Muscle layer of colon (tissue), 2 donors: ENCODE data around the gene MTTP.
"Not testable (repeated sequence)": the region's sequence is repeated elsewhere in the genome, so short reads cannot be mapped to it uniquely, and the experiment has no call there.

ENCODE experiments used
- H3K27ac ChIP-seq: one replicate; pipeline ENCODE4 v1.7.0; 2013; ENCODE audit warnings: low read depth, mild to moderate bottlenecking, low read length, moderate library complexity
- H3K27me3 ChIP-seq, 2 donors: one replicate each; pipeline ENCODE4 v1.7.0; 2013; ENCODE audit warnings: low read length in 2 of 2, mild to moderate bottlenecking in 2 of 2; ENCODE audit not compliant: insufficient read depth in 2 of 2, control insufficient read depth in 1 of 2
- H3K36me3 ChIP-seq: one replicate; pipeline ENCODE4 v1.7.0; 2013; ENCODE audit warnings: mild to moderate bottlenecking, low read length; ENCODE audit not compliant: insufficient read depth
- H3K4me1 ChIP-seq: one replicate; pipeline ENCODE4 v1.7.0; 2013; ENCODE audit warnings: mild to moderate bottlenecking, low read length; ENCODE audit not compliant: insufficient read depth
- H3K4me3 ChIP-seq, 2 donors: one replicate each; pipeline ENCODE4 v1.7.0; 2013; ENCODE audit warnings: low read length in 2 of 2, low read depth in 1 of 2, mild to moderate bottlenecking in 1 of 2, moderate library complexity in 1 of 2
- H3K9ac ChIP-seq: one replicate; pipeline ENCODE4 v1.7.0; 2013; ENCODE audit warnings: low read length
- H3K9me3 ChIP-seq: one replicate; pipeline ENCODE4 v1.7.0; 2013; ENCODE audit warnings: mild to moderate bottlenecking, low read length
- donor health status: abdominal sarcoma.
- donor health status: Adenocarcinoma of cecum.

Gene MTTP

GRCh38 chr4:99574530-99575324 is at the start of gene MTTP:
Gene MTTP (plus strand): TSS chr4:99574824. CDS start chr4:99574910, 86 bp downstream.
- peaks cover 18% of the 10 kb centered on the region for H3K4me1 ChIP-seq
- no peak within 1 kb of the TSS for H3K4me3 ChIP-seq
- no peak within 1 kb of the TSS for H3K9ac ChIP-seq
- H3K36me3 ChIP-seq = no peaks in the 10 kb centered on the region
- no peak within 1 kb of the TSS for H3K27ac ChIP-seq
- no peaks in the 10 kb centered on the region for H3K9me3 ChIP-seq
- H3K27me3 ChIP-seq = no peaks in the 10 kb centered on the region

- H3K9ac ChIP-seq = no peak overlapping the region
- no peaks in the 10 kb centered on the region for H3K27me3 ChIP-seq
- no peak overlapping the region for H3K27ac ChIP-seq
- H3K4me1 ChIP-seq = peaks cover 11% of the 10 kb centered on the region
- H3K4me3 ChIP-seq = no peak overlapping the region
- no peaks in the 10 kb centered on the region for H3K36me3 ChIP-seq
- no peaks in the 10 kb centered on the region for H3K9me3 ChIP-seq
Observed at GRCh38 chr4:99529228-99529627, 45.4 kb upstream of the MTTP start.

GRCh38 chr4:99529956-99530355 is 44.7 kb upstream of the MTTP start:
- no peaks in the 10 kb centered on the region for H3K36me3 ChIP-seq
- H3K4me1 ChIP-seq = peaks cover 11% of the 10 kb centered on the region
- no peak overlapping the region for H3K9ac ChIP-seq
- no peaks in the 10 kb centered on the region for H3K27me3 ChIP-seq
- H3K27ac ChIP-seq = no peak overlapping the region
- H3K4me3 ChIP-seq = no peak overlapping the region
- no peaks in the 10 kb centered on the region for H3K9me3 ChIP-seq

- H3K9ac ChIP-seq, H3K4me3 ChIP-seq, H3K27me3 ChIP-seq, H3K4me1 ChIP-seq, H3K36me3 ChIP-seq, H3K9me3 ChIP-seq, H3K27ac ChIP-seq: not testable (repeated sequence)
Observed at GRCh38 chr4:99534699-99535098, 39.9 kb upstream of the MTTP start.

GRCh38 chr4:99536271-99536670 is 38.4 kb upstream of the MTTP start:
- Histone ChIP-seq H3K4me1 (no peaks in the 10 kb centered on the region), H3K9me3 (no peaks in the 10 kb centered on the region), H3K9ac (no peak overlapping the region), H3K4me3 (no peak overlapping the region), H3K27ac (no peak overlapping the region), H3K36me3 (no peaks in the 10 kb centered on the region), H3K27me3 (no peaks in the 10 kb centered on the region)

- no peak overlapping the region for H3K4me3 ChIP-seq
- H3K27me3 ChIP-seq = no peaks in the 10 kb centered on the region
- H3K9ac ChIP-seq = no peak overlapping the region
- no peaks in the 10 kb centered on the region for H3K36me3 ChIP-seq
- H3K27ac ChIP-seq = no peak overlapping the region
- no peaks in the 10 kb centered on the region for H3K4me1 ChIP-seq
- H3K9me3 ChIP-seq = no peaks in the 10 kb centered on the region
Observed at GRCh38 chr4:99536848-99537247, 37.8 kb upstream of the MTTP start.

- Histone ChIP-seq H3K4me3 (no peak overlapping the region), H3K27ac (no peak overlapping the region), H3K4me1 (no peaks in the 10 kb centered on the region), H3K9ac (no peak overlapping the region), H3K27me3 (no peaks in the 10 kb centered on the region), H3K9me3 (no peaks in the 10 kb centered on the region), H3K36me3 (no peaks in the 10 kb centered on the region)
Observed at GRCh38 chr4:99537674-99538073, 37.0 kb upstream of the MTTP start.

GRCh38 chr4:99540277-99540939 is 34.2 kb upstream of the MTTP start:
- H3K36me3 ChIP-seq = no peaks in the 10 kb centered on the region
- no peaks in the 10 kb centered on the region for H3K4me1 ChIP-seq
- H3K4me3 ChIP-seq = no peak overlapping the region
- no peaks in the 10 kb centered on the region for H3K27me3 ChIP-seq
- no peaks in the 10 kb centered on the region for H3K9me3 ChIP-seq
- no peak overlapping the region for H3K9ac ChIP-seq
- no peak overlapping the region for H3K27ac ChIP-seq

- H3K9me3 ChIP-seq = no peaks in the 10 kb centered on the region
- H3K4me1 ChIP-seq = no peaks in the 10 kb centered on the region
- H3K9ac ChIP-seq = no peak overlapping the region
- H3K27ac ChIP-seq = no peak overlapping the region
- no peak overlapping the region for H3K4me3 ChIP-seq
- H3K36me3 ChIP-seq = no peaks in the 10 kb centered on the region
- H3K27me3 ChIP-seq = no peaks in the 10 kb centered on the region
Observed at GRCh38 chr4:99552872-99553271, 21.8 kb upstream of the MTTP start.

- Histone ChIP-seq H3K9ac (peak within 1 kb of the TSS; percentile 79), H3K36me3 (no peaks in the 10 kb centered on the region), H3K4me1 (peaks cover 7% of the 10 kb centered on the region), H3K4me3 (peak within 1 kb of the TSS; percentile 45 to 79), H3K9me3 (no peaks in the 10 kb centered on the region), H3K27ac (peak within 1 kb of the TSS; percentile 88), H3K27me3 (no peaks in the 10 kb centered on the region)
Observed at GRCh38 chr4:99563310-99564186, 11.1 kb upstream of the MTTP start, which contains the start of gene TRMT10A. Gene TRMT10A (minus strand): TSS chr4:99564039. CDS start chr4:99559338, 4,701 bp downstream.

- H3K27ac ChIP-seq = peak overlapping the region; percentile 38
- H3K9me3 ChIP-seq = no peaks in the 10 kb centered on the region
- H3K4me3 ChIP-seq = no peak overlapping the region
- H3K36me3 ChIP-seq = no peaks in the 10 kb centered on the region
- no peak overlapping the region for H3K9ac ChIP-seq
- no peaks in the 10 kb centered on the region for H3K27me3 ChIP-seq
- peaks cover 8% of the 10 kb centered on the region for H3K4me1 ChIP-seq
Observed at GRCh38 chr4:99564921-99565320, 9.7 kb upstream of the MTTP start.
